ENCODE results near the gene IL3RA.

- TF ChIP-seq CTCF (IDR thresholded peaks at IDR 0.05): no peak
- no peak for TF ChIP-seq POLR2A (IDR thresholded peaks at IDR 0.05; ENCODE audit: low read depth)
- no peak for TF ChIP-seq POLR2AphosphoS5 (IDR thresholded peaks at IDR 0.05)
Observed at GRCh38 chrX:1389181-1389992, 52.8 kb downstream of the IL3RA start.
